Right lobe of liver (tissue), 4 donors: Measurements from ENCODE around the gene TRPM5.
"Not testable (repeated sequence)": the region's sequence is repeated elsewhere in the genome, so short reads cannot be mapped to it uniquely, and the experiment has no call there.

Experiments used
- CTCF ChIP-seq, 4 donors: fragments of 200-600 bp in 3 of 4; fragments of 450-650 bp in 1 of 4; IDR thresholded peaks; one replicate each; pipeline versions ENCODE4 v1.5.1 to v1.8.0; 2016 to 2022; ENCODE audit warnings: antibody characterized with exemption in 4 of 4, mild to moderate bottlenecking in 2 of 4
- POLR2A ChIP-seq: fragments of 450-650 bp; IDR thresholded peaks from one replicate; pipeline ENCODE4 v1.6.1; 2017; ENCODE audit warnings: antibody characterized with exemption, mild to moderate bottlenecking
- donor health status: DM: no; HTN: no; CAD: no.
- donor health status: DM: no; HTN: no; CAD: no.
- donor health status: DM: no; HTN: yes; CAD: no.

GRCh38 chr11:2480067-2480873, 36.0 kb upstream of the TRPM5 start:
- TF ChIP-seq POLR2A; CTCF (IDR thresholded peaks at IDR 0.05): not testable (repeated sequence)
